ENCODE results near the gene ZNF573.
A peak's percentile ranks its signal among the peaks of the same experiment; 100 is the strongest.

ZNF573 gene

DNA sequence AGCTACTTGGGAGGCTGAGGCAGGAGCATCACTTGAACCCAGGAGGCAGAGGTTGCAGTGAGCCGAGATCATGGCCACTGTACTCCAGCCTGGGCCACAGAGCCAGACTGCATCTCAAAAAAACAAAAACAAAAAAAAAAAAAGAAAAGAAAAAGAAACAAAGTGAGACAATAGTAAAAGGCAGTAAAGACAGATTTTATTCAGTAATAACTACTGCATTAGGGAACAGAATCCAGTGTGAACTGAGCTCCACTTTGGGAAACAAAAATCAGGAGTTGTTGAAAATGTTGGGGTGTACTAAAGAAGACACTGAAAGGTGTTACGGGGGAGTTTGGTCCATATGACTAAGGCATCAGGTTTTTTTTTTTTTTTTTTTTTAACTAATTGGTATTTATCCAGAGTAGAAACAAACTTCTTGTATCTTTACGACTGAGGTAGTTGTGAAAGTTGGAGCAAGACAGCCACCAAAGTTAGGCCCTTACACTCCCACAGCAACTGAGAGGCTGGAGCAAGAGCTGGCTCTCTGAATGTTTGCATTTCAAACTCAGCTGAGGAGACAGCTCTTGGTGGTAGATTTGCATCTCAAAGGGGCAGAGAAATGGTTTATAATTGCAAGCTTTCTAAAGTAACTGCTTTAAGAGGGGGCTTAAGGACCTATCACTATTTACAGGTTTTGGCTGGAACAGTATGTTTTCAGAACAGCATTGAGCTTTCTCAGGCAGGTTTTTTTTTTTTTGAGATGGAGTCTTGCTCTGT is 84.1 kb downstream of the ZNF573 start:
- DNase-seq (ENCODE audit: low read depth in 1 of 2, low spot score in 1 of 2): no peak

DNA sequence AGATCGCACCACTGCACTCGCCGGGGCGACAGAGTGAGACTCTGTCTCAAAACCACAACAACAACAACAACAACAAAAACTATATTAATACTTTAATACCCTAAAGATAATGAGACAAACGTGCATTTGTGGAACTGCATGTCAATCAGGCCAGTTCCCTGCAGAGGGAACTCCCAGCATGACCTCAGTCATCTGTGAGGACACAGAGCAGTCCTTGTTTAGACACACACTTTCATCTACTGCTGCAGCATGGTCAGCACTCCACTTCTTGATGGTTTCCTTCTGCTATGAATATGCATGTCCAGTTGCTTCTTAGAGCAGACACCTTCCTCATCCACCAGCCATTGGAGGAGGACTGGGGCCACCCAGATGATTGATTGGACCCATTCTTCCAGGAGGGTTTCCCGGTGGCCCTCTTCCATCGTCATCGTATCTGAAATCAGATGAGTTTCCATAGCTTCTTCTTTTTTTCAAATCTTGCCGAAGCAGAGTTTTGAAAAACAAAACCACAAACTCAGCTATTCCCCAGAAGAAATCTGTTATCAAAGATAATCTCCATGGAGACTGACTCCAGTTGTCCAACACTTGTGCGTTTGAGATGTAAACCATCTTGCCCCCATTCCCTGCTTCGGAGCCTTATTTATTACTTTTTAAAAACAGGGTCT is 86.3 kb downstream of the ZNF573 start:
- no peak for DNase-seq (ENCODE audit: low read depth in 1 of 2, low spot score in 1 of 2)

DNA sequence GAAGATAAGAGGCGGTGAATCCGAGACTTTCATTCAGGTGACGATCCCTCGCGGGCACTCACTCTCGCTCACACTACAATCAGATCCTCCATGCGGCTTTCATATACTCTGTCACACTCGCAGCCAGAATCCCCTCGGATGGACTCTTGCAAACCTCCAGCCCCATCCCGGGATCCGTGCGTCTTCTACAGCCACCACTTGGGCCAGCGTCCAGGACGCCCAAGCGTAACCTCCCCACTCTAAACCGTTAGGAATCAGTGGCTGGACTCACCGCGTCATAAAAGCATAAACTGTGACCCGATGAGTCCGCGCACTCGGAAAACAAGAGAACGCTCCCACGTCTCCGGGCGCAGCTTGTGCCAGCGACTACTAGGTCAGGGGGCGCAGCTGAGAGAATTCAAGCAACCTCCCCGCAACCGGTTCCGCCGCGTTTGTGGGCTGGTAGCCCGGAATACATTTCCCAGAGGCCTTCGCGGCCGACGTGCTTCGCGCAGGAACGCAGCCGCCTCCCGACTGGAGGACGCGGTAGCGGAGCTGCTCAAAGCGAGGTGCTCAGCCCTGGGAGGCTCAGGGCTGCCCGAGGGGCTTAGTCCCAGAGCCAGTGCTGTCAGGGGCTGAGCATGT is 87.4 kb downstream of the ZNF573 start:
- DNase-seq (ENCODE audit: low read depth in 1 of 2, low spot score in 1 of 2): peak; percentile 54 to 57

All from activated T-helper 1 cell treated with anti-CD3 and anti-CD28 coated beads, Interleukin-2, amount 50 U/mL, for 16 hours (primary cell).